Measurements from ENCODE around the gene YWHAE.
"Not testable (repeated sequence)": the region's sequence is repeated elsewhere in the genome, so short reads cannot be mapped to it uniquely, and the experiment has no call there.

- not testable (repeated sequence) for TF ChIP-seq CTCF (IDR thresholded peaks at IDR 0.05; ENCODE audit: poor library complexity); EZH2 (IDR thresholded peaks at IDR 0.05; ENCODE audit: borderline replicate concordance)
These were observed 12.4 kb downstream of the YWHAE start for GRCh38 chr17:1387490-1388227.
